CD4-positive, alpha-beta T cell treated with Interleukin-17A for 1 hour (primary cell): Measurements from ENCODE around the gene SLC2A6.
A peak's percentile ranks its signal among the peaks of the same experiment; 100 is the strongest.

Experiments used
- DNase-seq: peaks from one replicate; pipeline ENCODE4 v3.0.0-alpha.2; 2020

SLC2A6 gene

GRCh38 chr9:133515240-133515610, 36.3 kb upstream of the SLC2A6 start:
- no peak for DNase-seq

- no peak for DNase-seq
Measured at GRCh38 chr9:133514460-133515239, 35.8 kb upstream of the SLC2A6 start.

- DNase-seq = no peak
Measured at GRCh38 chr9:133513214-133514100, 34.6 kb upstream of the SLC2A6 start.

- no peak for DNase-seq
Measured at GRCh38 chr9:133512253-133513213, 33.6 kb upstream of the SLC2A6 start.

GRCh38 chr9:133511607-133512006, 32.7 kb upstream of the SLC2A6 start:
- no peak for DNase-seq

- no peak for DNase-seq
Measured at GRCh38 chr9:133510926-133511505, 32.1 kb upstream of the SLC2A6 start.

- DNase-seq = peak; percentile 19
Measured at GRCh38 chr9:133509179-133510083, 30.5 kb upstream of the SLC2A6 start.

- no peak for DNase-seq
Measured at GRCh38 chr9:133508046-133508445, 29.1 kb upstream of the SLC2A6 start.

GRCh38 chr9:133507246-133507965, 28.5 kb upstream of the SLC2A6 start:
- no peak for DNase-seq

- no peak for DNase-seq
Measured at GRCh38 chr9:133506653-133507038, 27.7 kb upstream of the SLC2A6 start.

GRCh38 chr9:133505901-133506652, 27.2 kb upstream of the SLC2A6 start:
- DNase-seq = no peak

- no peak for DNase-seq
Measured at GRCh38 chr9:133505186-133505830, 26.4 kb upstream of the SLC2A6 start.

GRCh38 chr9:133502112-133502511, 23.2 kb upstream of the SLC2A6 start:
- DNase-seq = no peak

- no peak for DNase-seq
Measured at GRCh38 chr9:133499892-133500270, 21.0 kb upstream of the SLC2A6 start.

- DNase-seq = no peak
Measured at GRCh38 chr9:133499132-133499891, 20.4 kb upstream of the SLC2A6 start.

- DNase-seq = no peak
Measured at GRCh38 chr9:133496861-133497842, 18.3 kb upstream of the SLC2A6 start.
